SW 1271 (cell line): ENCODE measurements around the gene APCDD1L.
"Not testable (repeated sequence)": the region's sequence is repeated elsewhere in the genome, so short reads cannot be mapped to it uniquely, and the experiment has no call there.

Source experiments
- DNase-seq, 2 experiments: peaks; one replicate each; lab custom pipeline; 2025; lab: John Stamatoyannopoulos, UW

APCDD1L gene

DNA sequence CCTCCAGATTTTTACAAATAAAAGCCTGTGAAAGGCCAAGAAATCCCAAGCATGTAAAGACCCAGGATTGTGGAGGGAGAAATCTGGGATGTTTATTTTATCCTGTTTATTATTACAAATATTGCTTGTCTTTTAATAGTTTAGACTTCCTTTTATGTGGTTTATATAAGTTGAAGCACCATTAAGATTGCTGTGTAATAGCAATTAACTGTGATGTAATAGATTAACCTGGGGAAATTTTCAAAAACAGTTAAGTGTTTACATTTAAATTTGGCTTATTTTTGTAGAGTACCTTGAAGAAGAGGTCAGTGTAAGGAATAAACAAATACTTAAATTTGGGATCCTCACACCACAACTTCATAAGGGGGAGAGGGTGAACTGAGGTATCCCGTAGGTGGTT, 99.1 kb downstream of the APCDD1L start:
- DNase-seq = no peak

DNA sequence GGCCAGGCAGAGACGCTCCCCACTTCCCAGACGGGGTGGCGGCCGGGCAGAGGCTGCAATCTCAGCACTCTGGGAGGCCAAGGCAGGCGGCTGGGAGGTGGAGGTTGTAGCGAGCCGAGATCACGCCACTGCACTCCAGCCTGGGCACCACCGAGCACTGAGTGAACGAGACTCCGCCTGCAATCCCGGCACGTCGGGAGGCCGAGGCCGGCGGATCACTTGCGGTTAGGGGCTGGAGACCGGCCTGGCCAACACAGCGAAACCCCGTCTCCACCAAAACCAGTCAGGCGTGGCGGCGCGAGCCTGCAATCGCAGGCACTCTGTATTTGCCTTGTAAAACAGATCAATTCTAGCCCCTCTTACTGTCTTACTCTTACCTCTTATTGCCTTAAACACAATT, 100.4 kb downstream of the APCDD1L start:
- not testable (repeated sequence) for DNase-seq

DNA sequence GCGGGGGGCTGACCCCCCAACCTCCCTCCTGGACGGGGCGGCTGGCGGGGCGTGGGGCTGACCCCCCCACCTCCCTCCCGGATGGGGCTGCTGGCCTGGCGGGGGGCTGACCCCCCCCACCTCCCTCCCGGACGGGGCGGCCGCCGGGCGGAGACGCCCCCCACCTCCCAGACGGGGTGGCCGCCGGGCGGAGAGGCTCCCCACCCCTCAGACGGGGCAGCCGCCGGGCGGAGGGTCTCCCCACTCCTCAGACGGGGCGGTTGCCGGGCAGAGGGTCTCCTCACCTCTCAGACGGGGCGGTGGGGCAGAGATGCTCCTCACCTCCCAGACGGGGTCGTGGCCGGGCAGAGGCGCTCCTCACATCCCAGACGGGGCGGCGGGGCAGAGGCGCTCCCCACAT, 101.0 kb downstream of the APCDD1L start:
- not testable (repeated sequence) for DNase-seq
